GM21367 (cell line): ENCODE results near the gene TMEM184A.

Experiments
- ATAC-seq: cut with Tn5 transposase; IDR thresholded peaks from one replicate; pipeline ENCODE4 v1.9.1; 2021; ENCODE audit not compliant: unreplicated experiment

TMEM184A gene

GRCh38 chr7:1505731-1506550, 50.1 kb downstream of the TMEM184A start:
- no peak for ATAC-seq

- peak; percentile 77 for ATAC-seq
These were observed 51.9 kb downstream of the TMEM184A start, which contains the start of gene INTS1 for GRCh38 chr7:1503816-1504775. Gene INTS1 (minus strand): TSS chr7:1504389. CDS start chr7:1503960, 429 bp downstream.

- ATAC-seq, result no peak
These were observed 52.6 kb downstream of the TMEM184A start for GRCh38 chr7:1503390-1503789.

DNA sequence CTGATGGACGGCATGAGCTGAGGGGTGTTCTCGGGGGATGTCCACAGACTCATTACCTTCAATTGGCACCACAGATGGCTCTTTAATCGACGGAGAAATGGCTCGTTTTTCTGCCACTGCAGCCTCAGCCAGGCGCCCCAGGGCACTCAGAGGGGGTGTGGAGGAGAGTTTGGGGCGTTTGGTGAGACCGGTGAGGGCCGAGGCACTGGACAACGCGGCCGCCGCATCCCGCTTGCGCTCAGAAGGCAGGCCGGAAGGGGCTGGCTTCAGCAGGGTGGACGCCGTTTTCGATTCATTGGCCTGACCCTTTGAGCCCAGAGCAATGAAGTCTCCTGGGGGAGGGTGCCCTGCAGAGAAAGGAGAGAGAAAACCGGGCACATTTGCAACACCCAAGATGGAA, 53.2 kb downstream of the TMEM184A start:
- no peak for ATAC-seq

GRCh38 chr7:1501487-1502270, 54.3 kb downstream of the TMEM184A start:
- ATAC-seq, result no peak

GRCh38 chr7:1500064-1500807, 55.8 kb downstream of the TMEM184A start:
- no peak for ATAC-seq

DNA sequence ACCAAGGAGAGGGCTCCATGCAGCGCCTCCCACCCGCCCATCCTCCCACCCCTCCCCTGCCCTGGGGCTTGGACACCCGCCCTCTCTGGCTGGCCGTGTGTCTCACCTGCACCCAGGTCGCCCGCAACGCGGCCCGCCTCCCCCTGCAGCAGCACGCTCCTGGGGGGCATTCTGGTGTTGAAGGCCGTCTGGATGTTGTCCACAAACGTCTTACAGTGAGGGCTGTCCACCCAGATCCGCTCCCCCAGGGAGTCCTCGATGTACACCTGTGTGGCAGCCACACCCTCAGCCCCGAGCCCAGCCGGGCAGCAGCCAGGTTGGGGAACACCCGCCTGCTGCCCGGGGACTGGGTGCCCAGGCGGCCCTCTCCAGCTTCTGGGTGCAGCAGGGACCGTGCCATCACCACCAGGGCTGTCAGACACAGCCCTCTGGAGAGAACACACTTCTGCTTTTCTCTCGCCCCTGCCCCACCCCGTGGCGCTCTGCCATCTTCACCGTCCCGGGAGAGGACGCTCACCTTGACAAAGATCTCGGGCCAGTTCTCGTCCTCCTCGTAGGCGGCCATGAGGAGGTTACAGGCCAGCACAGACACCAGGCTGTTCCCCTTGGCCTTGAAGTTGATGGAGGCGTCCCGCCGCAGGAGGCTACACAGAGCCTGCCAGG, 56.5 kb downstream of the TMEM184A start:
- no peak for ATAC-seq

- no peak for ATAC-seq
These were observed 57.4 kb downstream of the TMEM184A start for GRCh38 chr7:1498370-1499305.

- no peak for ATAC-seq
These were observed 58.6 kb downstream of the TMEM184A start for GRCh38 chr7:1497293-1497927.

- ATAC-seq, result no peak
These were observed 59.3 kb downstream of the TMEM184A start for GRCh38 chr7:1496531-1497292.

GRCh38 chr7:1495564-1496242, 60.3 kb downstream of the TMEM184A start:
- no peak for ATAC-seq

GRCh38 chr7:1494866-1495563, 61.0 kb downstream of the TMEM184A start:
- ATAC-seq, result no peak

DNA sequence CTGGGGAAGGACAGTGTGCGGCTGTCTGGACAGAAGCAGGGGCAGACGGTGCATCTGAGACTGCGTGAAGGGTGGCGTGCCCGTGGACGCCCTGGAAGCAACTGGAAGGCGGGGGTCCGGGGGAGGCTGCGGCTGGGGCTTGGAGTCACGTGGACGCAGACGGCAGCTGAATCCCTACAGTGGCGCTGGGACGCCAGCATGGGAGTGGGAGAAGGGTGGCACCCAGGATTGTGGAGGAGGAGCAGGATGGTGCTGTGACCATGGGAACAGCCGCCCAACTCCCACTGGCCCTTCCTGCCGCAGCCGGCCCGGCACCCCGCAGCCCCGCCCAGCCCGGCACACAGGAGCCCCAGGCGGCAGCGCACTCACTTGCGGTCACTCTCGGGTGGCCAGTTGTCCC, 61.6 kb downstream of the TMEM184A start:
- ATAC-seq, result no peak

- ATAC-seq, result no peak
These were observed 62.4 kb downstream of the TMEM184A start for GRCh38 chr7:1493571-1493970.

DNA sequence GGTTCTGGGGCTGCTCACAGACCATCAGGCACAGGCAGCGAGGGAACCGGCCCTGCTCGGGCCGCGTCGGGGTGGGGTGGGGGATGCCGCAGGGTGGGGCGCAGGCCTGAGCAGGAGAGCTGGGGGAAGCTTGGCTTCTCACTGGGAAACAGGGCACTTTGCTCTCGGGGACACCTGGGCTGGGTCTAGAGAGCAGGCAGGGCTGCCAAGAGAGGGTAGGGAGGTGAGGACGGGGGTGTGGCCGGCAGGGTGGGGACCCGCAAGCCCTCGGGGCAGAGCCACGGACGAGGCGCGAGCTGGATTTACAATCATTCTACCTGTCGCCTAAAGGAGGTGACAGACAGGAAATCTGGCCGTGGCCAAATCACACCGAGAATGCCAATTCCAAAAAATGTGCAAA, 62.9 kb downstream of the TMEM184A start:
- ATAC-seq, result no peak

DNA sequence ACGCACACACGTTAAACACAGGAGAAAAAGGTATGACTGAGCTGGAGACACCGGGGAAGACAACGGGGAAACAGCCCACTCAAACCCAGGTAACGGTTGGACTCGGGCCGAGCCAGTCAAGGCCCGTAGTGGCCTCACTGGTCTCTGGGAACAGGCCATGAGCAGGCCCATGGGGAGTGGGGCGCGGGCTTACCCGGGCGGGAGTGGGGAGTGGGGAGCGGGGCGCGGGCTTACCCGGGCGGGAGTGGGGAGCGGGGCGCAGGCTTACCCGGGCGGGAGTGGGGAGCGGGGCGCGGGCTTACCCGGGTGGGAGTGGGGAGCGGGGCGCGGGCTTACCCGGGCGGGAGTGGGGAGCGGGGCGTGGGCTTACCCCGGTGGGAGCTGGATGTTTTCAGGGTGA, 63.4 kb downstream of the TMEM184A start:
- ATAC-seq, result no peak
